GM21360 (cell line): ENCODE measurements around the gene VIP.
"Not testable (repeated sequence)": the region's sequence is repeated elsewhere in the genome, so short reads cannot be mapped to it uniquely, and the experiment has no call there.

Experiments used
- ATAC-seq: cut with Tn5 transposase; IDR thresholded peaks from one replicate; pipeline ENCODE4 v1.9.1; 2021; ENCODE audit warnings: mild to moderate bottlenecking, moderate library complexity; ENCODE audit not compliant: unreplicated experiment

The VIP gene

DNA sequence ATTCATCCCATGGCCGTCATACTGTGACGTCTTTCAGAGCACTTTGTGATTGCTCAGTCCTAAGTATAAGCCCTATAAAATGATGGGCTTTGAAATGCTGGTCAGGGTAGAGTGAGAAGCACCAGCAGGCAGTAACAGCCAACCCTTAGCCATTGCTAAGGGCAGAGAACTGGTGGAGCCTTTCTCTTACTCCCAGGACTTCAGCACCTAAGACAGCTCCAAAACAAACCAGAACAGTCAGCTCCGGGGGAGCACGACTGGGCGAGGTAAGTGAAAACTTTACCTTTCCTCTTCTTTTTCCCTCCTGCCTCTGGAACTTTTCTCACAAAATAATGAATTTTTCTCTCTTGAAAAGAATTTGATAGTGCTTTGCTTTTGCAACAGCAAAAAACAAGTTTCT, at the start of gene VIP:
TSS of gene VIP (plus strand) at position 104 of the 400 bp plus-strand sequence. CDS start 1,381 bp downstream, outside the sequence.
- ATAC-seq, result no peak

DNA sequence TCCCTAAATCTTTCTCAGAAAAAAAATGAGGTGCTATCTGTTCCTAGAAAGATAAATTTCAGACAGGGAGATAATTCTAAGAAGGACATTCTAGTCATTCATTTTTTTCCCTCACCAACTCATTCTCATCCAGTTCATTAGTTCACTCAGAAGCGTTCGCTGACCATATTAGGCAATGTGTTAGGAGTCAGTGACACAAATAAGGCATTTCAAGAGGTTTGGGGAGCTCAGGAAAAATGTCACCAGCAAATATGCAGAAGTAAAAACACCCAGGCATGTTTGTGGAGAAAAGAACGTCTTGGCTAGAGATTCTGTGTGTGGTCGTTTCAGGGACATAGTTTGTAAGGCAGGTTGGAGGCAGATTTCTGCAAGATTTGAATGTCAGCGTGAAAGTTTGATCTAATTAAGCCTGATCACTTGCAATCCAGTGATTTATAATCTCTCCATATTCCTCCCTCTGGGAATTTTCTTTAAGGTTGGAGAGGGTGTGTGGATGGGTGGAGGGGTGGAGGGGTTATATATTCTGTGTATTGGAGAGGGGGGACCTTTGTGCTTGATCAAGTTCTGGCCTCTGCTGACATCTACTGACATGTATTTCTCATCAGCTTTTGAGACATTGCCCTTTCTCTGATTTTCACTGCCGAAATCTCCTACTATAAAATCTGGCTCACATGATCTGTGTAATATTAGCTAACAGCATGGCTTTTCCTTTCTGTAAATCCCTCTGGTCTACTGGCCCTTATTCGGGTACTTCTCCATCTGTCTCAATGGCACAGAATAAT, 49.3 kb upstream of the VIP start:
- no peak for ATAC-seq

DNA sequence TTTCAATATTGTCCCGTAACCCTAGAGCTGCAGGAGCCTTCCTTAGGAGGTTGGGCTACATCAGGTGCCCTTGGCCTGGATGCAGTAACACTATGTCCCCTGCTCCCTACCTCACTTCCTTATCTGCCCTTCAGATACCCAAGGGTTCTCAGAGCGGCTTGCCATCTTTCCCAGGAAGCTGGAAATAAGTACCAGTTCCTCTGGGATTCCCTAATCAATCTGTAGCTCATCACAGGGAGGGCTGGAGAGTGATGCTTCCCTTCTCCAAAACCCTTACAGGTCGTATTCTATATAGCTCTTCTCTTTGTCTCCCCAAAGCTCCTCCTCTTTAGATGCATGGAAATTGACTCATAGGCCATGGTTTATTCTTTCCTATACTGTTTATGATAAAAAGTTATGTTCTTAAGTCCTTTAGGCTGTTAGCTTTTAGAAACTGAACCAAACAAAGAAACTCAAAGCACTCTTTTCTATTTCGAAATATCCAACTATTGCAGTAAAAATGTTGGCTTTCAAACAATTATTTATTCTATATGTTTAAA, 48.7 kb upstream of the VIP start:
- no peak for ATAC-seq

DNA sequence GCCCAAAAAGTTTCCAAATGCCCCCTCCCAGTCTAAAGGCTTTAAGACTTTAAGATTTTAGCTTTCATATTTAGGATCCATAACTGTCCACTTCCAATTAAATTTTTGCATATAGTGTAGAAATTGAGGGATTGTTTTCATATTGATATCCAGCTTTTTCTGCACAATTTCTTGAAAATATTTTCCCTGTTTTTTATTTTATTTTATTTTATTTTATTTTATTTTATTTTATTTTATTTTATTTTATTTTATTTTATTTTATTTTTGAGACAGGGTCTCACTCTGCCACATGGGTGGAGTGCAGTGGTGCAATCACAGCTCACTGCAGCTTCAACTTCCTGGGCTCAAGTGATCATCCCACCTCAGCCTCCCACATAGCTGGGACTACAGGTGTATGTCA, 46.8 kb upstream of the VIP start:
- not testable (repeated sequence) for ATAC-seq

DNA sequence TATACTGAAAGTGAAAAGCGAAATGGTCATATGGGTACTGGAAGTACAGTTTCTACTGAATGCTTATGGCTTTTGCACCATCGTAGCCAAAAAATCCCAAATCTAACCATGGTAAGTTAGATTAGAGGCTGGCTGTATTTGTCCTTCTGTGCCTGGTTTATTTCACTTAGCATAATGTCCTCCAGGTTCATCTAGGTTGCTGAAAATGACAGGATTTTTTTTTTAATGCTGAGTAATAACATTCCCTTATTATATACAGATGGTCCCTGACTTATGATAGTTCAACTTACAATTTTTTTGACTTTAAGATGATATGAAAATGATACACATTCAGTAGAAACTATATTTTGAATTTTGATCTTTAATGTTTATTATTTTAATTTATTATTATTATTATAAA, 45.3 kb upstream of the VIP start:
- no peak for ATAC-seq

DNA sequence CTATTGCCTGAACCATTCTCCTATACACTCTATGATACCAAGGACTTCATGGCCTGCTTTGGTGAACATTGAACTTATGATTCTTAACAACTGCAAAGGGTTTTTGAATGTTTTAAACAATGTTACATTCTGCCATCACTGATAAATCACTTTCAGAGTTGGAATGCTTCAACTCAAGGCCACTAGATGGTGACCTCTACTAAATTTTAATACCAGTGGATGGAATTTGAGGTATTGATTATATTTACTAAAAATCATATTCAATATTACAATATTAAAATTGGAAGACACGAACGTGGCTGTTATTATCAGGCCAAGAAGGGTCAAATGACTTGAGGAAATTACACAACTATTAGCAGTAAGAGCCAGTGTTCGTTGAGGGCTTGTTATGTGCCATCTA, 34.3 kb upstream of the VIP start:
- no peak for ATAC-seq

DNA sequence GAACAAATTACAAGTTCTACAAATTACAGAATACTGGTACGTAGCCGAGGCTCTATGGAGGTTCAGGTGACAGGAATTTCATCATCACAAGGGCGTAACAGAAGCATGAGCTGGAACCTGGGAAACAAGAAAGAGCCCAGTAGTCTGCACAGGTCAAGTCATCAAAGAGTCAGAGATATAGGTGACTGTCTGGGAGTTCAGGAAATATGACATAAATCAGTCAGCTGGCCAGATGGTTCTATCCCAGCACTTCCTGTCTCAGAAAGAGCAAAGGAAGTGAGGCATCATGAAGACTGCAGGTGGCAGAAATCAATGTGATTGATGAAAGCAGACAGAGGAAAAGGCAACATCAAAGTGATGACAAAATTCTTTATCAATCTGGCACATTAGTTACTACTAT, 29.6 kb upstream of the VIP start:
- no peak for ATAC-seq

DNA sequence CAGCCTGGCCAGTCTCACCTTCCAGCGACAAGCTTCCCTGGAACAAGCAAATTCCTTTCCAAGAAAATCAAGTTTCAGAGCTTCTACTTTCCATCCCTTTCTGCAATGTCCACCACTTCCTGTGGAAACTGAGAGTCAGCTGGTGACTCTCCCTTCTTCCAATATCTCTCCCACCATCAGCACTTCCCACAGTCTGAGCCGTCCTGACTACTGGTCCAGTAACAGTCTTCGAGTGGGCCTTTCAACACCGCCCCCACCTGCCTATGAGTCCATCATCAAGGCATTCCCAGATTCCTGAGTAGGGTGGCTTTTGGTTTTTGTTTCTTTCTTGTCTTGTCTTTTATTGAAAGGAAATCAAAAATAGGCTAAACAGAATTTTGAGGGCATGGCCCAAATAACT, 28.6 kb upstream of the VIP start:
- ATAC-seq, result no peak

DNA sequence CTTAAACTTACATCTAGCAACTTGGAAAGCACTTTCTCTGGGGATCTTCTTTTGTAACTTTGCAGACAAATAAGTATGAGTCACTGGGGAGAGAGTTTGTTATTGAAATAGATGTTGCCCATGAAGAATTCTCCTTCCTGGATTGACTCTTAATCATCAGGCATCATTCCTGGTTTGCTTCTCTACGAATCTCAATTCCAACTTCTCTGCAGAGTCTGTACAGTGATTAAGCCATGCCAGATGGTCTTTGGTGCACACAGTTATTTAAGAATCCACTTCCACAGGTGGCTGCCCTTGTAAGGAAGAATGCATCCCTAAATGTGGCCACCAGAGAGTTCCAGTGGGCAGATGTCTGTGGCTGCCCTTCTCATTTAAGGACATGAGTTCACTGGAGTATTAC, 27.2 kb upstream of the VIP start:
- no peak for ATAC-seq

DNA sequence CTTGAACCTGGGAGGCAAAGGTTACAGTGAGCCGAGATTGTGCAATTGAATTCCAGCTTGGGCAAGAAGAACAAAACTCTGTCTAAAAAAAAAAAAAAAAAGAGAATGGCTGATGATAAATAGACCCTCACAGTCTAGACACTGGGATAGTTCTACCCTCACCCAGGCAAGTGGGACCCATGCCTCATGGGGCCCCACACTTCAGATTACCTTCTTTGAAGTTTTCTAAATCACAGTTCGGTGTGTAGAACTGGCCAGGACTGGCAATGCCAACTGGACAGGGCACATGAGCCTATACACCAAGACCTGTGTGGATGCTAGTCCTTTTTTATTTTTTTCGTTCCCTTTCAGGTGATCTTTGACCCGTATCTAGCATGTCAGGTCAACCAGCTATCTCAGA, 24.3 kb upstream of the VIP start:
- no peak for ATAC-seq

DNA sequence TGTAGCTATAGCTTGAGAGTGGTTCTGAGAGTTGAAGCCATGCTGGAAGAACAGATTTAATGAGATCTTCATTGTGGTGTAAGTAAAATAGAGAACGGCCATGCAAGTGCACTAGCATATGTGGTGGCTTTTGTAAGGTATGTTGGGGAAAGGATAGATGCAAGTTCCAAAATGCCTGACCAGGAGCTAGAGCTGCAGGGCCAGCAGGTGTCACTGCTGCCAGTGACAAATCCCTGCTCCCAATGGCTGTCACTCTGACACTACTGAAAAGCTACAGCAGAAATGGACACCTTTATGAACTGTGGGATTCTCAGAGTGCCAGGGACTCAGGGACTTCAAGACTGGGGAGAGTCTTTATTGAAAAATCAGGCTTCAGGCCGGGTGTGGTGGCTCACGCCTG, 23.1 kb upstream of the VIP start:
- no peak for ATAC-seq

DNA sequence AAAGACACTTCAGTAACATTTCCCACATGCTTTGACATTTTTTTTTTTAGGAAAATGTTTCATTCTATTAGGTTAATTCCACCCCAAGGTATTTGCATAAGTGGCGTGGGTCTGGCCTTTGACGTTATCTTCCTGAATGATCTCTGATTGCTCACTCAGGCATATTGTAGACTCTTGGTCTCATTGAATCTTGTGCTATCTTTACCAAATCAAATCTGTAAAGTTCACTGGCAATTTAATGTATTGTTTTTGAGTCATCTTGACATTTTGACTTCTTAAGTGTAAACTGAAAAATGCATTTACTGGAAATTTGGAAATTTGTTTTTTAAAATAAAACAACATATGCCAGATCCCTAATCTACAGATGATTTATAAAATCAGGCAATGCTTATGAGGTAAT, 16.0 kb upstream of the VIP start:
- no peak for ATAC-seq

DNA sequence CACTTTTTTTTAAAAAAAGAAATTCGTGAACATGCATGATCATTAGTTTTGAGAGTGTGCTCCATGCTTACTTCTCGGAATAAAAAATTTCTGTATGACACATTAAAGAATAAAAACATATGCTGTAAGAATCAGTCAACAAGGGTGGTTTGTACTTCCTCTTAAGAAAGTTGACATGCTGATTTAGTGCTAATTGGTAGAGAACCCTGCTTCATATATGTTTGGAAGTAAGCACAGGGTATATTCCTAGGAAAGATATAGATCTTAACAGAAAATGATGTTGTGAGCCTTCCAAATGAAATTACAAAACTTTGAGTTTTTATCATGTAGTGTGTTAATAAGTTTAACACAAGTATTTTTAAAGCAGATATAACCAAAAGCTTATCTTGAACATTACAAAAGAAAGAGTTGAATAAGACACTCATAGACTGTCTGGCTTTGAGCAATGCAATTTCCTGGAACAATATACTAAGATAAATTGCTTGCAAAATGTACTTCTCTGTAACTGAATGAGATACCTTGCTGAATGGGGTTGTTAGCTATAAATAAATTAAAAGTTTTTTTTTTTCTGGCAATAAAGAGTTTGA, 13.8 kb upstream of the VIP start:
- ATAC-seq, result no peak

DNA sequence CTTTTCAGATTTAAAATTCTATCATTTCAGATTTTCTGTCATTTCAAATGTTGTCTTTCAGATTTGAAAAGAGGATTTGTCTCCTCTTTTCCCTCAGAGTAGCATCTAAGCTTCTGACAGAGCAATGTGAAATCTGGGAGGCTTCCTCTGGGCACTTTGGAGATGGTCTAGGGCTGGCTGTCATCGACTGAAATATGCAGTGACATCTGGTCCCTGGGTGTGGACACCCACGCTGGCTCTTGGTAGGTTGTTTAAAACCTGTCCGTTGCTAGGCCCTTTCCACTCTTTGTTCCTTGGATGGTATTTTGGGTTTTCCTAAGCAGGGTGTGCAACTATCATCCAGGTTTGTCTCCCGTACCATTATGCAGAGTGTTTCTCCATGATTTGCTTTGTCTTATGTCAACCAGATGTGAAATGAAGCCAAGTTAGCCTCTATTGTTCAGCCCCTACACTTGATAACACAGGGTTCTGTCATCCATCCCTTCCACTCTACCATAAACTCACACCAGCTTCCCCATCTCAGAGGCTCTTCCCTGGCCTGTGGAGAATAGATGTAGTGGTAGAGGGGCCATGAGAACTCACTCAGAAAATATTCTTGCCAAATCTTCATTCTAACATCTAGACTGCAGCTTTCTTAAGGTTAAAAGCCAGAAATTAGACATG, 5.0 kb upstream of the VIP start:
- no peak for ATAC-seq

DNA sequence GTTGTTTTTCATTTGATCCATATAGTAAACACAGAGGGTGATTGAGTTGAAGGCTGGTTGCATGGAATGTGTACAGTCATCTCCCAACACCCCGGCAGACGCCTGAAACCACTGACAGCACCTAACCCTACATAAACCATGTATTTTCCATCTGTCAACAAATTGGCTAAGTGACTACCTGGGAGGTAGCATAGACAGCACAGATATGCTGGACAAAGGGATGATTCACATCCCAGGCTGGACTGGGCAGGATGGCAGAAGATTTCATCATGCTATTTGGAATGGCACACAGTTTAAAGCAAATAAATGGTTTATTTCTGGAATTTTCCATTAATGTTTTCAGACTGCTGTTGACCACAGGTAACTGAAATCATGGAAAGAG, 4.4 kb upstream of the VIP start:
- ATAC-seq, result no peak

DNA sequence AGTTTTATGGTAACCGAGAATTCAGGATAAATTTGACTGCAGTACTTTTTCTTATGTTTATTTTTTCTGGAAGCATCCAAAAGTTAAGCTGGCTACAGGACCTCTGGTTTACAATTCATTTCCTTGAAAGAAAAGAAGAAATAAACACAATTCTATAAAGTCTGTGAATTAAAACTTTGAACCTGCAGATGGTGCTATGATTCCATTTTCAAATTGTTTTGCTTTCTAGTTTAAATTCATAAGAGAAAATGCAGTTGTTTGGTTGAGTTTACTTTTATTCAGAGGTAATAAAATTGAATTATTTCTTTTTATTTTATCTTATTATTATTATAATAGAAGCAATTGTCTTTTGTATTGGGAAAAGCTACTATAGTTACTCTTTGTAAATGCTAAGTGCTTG, 1.8 kb upstream of the VIP start:
- no peak for ATAC-seq

DNA sequence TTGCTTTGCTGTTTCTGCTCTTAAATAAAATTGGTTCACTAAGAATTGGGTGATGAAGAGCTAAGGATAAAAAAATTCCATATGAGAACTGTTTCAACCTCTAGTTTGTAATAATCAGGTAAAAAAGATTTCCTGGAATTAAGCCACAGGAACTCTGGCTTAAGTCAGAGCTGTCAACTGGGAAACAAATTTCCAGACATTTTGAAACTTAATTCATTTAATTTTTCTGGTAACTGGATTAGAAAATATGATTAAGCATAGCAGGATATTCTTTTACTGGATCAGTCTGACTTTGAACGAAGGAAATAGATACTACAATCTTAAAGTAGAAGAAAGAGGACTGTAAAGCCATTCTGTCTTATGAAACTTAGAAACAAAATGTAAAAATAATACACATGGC, 1.3 kb upstream of the VIP start:
- no peak for ATAC-seq

DNA sequence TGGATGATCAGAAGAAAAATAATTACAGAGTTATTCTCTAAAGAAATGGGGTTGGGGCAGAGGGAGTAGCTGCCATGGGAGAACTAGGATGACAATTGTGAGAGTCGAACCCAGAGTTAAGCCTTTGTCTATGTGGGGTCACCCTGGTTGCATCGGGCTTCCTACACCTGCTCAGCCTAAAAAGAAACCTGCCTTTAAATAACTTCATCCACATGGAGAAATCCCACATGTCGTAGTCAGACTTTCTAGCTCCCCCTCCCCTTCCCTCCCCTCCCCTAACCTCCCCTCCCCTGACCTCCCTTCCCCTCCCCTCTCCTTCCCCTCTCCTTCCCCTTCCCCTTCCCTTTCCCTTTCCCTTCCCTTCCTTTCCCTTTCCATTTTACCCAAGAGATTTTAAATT, 14.7 kb downstream of the VIP start:
- no peak for ATAC-seq

DNA sequence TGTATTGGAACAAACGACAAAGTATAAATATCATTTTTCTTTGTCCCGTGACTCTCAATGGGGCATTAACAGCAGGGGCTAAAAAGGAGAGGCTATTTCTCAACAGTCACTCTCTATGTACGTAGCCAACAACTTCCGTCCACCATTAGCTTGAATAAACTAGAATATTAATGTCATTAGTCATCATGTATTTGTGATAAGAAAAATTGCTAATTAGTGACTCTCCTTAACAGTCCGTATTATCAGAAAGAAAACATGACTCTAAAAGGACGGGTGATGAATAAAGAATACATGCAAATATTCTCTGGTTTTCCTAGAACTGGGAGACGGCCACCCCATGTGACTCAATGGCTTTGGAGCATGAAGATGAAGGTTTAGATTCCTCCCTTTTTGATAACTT, 18.6 kb downstream of the VIP start:
- ATAC-seq, result no peak

DNA sequence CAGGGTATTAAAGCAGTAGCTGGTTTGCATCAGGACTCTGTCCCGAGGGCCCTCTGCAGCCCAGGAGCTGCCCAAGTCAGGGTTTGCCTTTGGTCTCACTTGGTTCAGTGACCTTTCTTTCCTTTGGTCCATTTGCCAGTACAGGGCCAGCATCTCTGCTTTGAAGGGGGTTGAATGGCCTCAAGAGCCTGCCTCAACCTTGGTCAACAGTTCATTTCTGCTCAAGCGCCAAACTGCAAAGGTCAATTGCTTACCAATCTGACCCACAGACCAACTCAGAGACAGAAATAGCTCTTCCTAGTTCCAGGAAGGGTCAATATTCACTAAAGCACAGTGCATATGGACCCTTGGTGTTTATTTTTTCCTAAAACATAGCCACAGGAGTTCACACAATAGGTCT, 19.4 kb downstream of the VIP start:
- ATAC-seq, result no peak

DNA sequence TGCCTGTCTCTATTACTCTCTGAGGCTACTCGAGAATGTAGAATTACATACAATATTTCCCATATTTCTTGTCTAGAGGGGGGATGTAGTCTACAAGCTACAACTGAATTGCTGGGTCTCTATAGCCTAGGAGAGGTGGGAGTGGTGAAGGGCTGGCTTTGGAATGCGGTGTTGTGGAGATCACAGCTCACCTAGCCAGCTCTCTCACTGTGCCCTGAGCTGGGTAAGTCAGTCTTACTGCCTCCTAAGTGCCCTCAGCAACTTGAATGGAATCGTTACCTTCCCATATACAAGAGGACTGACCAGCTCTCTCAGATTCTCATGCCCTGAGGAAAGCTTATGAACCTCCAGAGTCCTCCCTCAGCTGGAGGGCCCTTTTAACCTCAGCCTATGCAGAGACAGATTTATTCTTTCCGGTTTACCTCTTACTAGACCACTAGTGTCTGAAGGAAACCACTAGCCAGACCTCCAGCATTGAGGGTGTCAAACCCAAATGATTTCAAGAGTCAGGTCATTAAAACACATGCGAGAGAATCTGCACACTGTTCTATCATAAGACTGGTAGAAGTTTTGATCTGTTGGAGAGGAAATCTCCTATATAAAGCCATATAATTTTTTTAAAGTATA, 20.6 kb downstream of the VIP start:
- no peak for ATAC-seq

DNA sequence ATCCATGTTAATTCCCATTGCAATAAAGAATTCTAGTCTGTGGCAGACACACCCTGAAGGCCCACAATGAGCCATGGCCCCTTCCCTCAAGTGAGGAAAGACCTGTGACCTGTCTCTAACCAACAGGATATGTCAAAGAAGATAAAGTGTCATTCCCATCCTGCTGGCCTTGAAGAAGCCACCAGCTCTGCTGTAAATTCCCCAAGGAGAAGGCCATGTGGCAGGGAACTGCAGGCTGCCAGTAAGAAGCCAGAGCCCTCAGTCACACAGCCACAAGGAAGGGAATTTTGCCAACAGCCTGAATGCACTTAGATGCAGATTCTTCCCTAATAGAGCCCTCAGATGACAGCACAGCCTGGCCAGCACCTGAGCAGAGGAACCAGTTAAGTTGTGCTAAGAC, 24.8 kb downstream of the VIP start:
- ATAC-seq, result no peak
